Ascending aorta (tissue), 2 donors: Measurements from ENCODE around the gene ZNF804B. TPM values are rescaled to one million over a fixed set of nuclear protein-coding genes. Genes with fewer than 3 reads are reported as not detected.

Experiments
- DNase-seq, 2 donors: peaks; one replicate each; pipeline ENCODE4 v3.0.0-alpha.2; 2019; ENCODE audit warnings: low spot score in 2 of 2
- H3K27ac ChIP-seq, 2 donors: fragments of 200-600 bp; sonication (generic); one replicate each; pipeline ENCODE4 v1.5.1; 2016 to 2017; ENCODE audit warnings: mild to moderate bottlenecking in 1 of 2
- H3K27me3 ChIP-seq: fragments of 200-600 bp; sonication (generic); one replicate; pipeline ENCODE4 v1.5.1; 2017
- H3K36me3 ChIP-seq, 2 donors: fragments of 200-600 bp; sonication (generic); one replicate each; pipeline ENCODE4 v1.5.1; 2016
- H3K4me1 ChIP-seq, 2 donors: fragments of 200-600 bp; sonication (generic); one replicate each; pipeline ENCODE4 v1.5.1; 2016 to 2017; ENCODE audit warnings: mild to moderate bottlenecking in 1 of 2
- H3K4me3 ChIP-seq, 2 donors: fragments of 200-600 bp; sonication (generic); one replicate each; pipeline ENCODE4 v1.5.1; 2016 to 2017; ENCODE audit warnings: mild to moderate bottlenecking in 1 of 2
- H3K9me3 ChIP-seq, 2 donors: fragments of 200-600 bp; sonication (generic); one replicate each; pipeline ENCODE4 v1.5.1; 2016
- CTCF ChIP-seq, 3 experiments: fragments of 200-600 bp in 2 of 3; fragments of 450-650 bp in 1 of 3; sonication (generic) in 2 of 3; IDR thresholded peaks; one replicate each; pipeline ENCODE4 v1.5.1; 2016 to 2019; ENCODE audit warnings: antibody characterized with exemption in 3 of 3, mild to moderate bottlenecking in 1 of 3, moderate library complexity in 1 of 3
- intact Hi-C: fragments of 100-400 bp; cut with DNase I; formaldehyde crosslinking; loops from one replicate; pipeline ENCODE4 v1.15.1; 2023
- total RNA-seq: library from RNA; depleted of rRNA; stranded (reverse); fragments of >200 nt; gene quantifications from one replicate; pipeline ENCODE4 v1.1.0, GENCODE V29; 2016

ZNF804B gene
- total RNA-seq, 1 donor from 2014 or later, result not detected

DNA sequence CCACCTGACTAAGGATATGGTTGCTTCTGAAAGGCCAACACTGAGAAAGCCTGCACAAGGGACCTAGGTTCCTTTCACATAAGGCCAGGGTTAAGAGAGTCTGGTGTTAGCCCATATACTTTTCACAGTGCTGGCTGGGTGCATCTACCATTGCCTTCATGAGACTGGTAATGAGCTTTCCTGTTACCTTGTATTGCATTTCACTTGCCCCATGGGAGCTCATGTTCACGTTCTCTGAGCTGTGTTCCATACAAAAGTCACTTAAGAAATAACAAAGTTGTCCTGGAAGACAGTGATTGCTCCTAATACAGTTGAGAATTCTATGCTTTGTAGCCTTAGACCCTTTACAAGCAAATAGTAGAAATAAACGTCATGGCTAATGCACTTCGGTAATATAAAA is 373.9 kb downstream of the ZNF804B start:
- Histone ChIP-seq H3K27ac (no peak overlapping the region), H3K4me1 (no peaks in the 10 kb centered on the region), H3K4me3 (no peak overlapping the region), H3K36me3 (no peaks in the 10 kb centered on the region), H3K27me3 (no peaks in the 10 kb centered on the region), H3K9me3 (no peaks in the 10 kb centered on the region)
- DNase-seq, result no peak
- no peak for TF ChIP-seq CTCF (IDR thresholded peaks at IDR 0.05)
- intact Hi-C loops, result no loop called here

GRCh38 chr7:89133819-89134218 is 374.3 kb downstream of the ZNF804B start:
- H3K9me3 ChIP-seq, result no peaks in the 10 kb centered on the region
- H3K27me3 ChIP-seq, result no peaks in the 10 kb centered on the region
- no peak overlapping the region for H3K27ac ChIP-seq
- intact Hi-C loops, result no loop called here
- DNase-seq, result no peak
- TF ChIP-seq CTCF (IDR thresholded peaks at IDR 0.05), result no peak
- H3K36me3 ChIP-seq, result no peaks in the 10 kb centered on the region
- no peak overlapping the region for H3K4me3 ChIP-seq
- H3K4me1 ChIP-seq, result no peaks in the 10 kb centered on the region

GRCh38 chr7:89145801-89146200 is 386.3 kb downstream of the ZNF804B start:
- TF ChIP-seq CTCF (IDR thresholded peaks at IDR 0.05), result no peak
- Histone ChIP-seq H3K4me1 (no peaks in the 10 kb centered on the region), H3K9me3 (no peaks in the 10 kb centered on the region), H3K27ac (no peak overlapping the region), H3K27me3 (no peaks in the 10 kb centered on the region), H3K4me3 (no peak overlapping the region), H3K36me3 (no peaks in the 10 kb centered on the region)
- intact Hi-C loops, result no loop called here
- no peak for DNase-seq

DNA sequence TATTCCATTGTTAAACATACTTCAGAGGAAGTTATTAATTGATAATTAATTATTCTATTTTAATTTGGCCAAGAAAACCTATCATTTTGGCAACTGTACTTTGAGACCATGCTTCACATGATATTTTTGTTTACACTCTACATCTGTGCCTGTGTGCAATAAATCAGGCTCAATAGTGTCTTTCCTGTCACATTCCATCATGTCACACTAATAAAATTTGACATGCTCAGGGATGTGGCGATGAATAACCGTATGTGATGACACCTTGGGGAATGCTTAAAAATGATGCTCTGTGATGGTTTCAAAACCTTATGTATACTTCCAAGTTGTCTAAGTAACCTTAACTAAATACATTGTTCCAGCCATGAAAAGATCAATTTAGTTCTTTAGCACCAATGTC is 400.6 kb downstream of the ZNF804B start:
- Histone ChIP-seq H3K27ac (no peak overlapping the region), H3K9me3 (no peaks in the 10 kb centered on the region), H3K36me3 (no peaks in the 10 kb centered on the region), H3K4me1 (no peaks in the 10 kb centered on the region), H3K4me3 (no peak overlapping the region), H3K27me3 (no peaks in the 10 kb centered on the region)
- DNase-seq, result no peak
- intact Hi-C loops, result no loop called here
- no peak for TF ChIP-seq CTCF (IDR thresholded peaks at IDR 0.05)

DNA sequence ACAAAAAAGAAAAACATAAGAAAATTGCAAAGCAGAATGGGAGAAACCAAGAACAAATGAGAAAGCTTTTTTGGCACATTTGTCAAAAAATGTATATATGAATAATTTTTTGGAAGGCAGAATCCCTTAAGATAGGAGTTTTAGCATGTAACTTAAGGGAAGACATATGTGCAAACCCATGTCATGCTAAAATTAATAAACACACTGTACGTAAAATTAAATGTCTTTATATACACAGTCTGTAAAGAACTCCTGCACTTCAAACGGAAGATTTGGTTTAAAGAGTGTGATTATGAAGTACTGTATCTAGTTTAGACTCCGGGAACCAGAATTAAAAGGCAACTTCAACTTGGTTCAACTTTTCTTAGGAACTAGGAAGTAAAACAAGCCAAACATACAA is 405.9 kb downstream of the ZNF804B start:
- H3K36me3 ChIP-seq, result no peaks in the 10 kb centered on the region
- no peak overlapping the region for H3K4me3 ChIP-seq
- TF ChIP-seq CTCF (IDR thresholded peaks at IDR 0.05), result no peak
- no peaks in the 10 kb centered on the region for H3K9me3 ChIP-seq
- intact Hi-C loops, result no loop called here
- H3K27me3 ChIP-seq, result no peaks in the 10 kb centered on the region
- no peak overlapping the region for H3K27ac ChIP-seq
- no peaks in the 10 kb centered on the region for H3K4me1 ChIP-seq
- no peak for DNase-seq

- Histone ChIP-seq H3K4me1 (no peaks in the 10 kb centered on the region), H3K9me3 (no peaks in the 10 kb centered on the region)
- intact Hi-C loops, result no loop called here
Measured at GRCh38 chr7:89170628-89171027, 411.1 kb downstream of the ZNF804B start.

More at GRCh38 chr7:89170628-89171027, 411.1 kb downstream of the ZNF804B start:
- DNase-seq, result no peak
- Histone ChIP-seq H3K4me3 (no peak overlapping the region), H3K27me3 (no peaks in the 10 kb centered on the region), H3K27ac (no peak overlapping the region), H3K36me3 (no peaks in the 10 kb centered on the region)
- TF ChIP-seq CTCF (IDR thresholded peaks at IDR 0.05), result no peak
